Cardiac muscle cell (in vitro differentiated cells and primary cell): ENCODE results near the gene ABCA4. TPM values are rescaled to one million over a fixed set of nuclear protein-coding genes. Genes with fewer than 3 reads are reported as not detected.

Experiments used
- DNase-seq, 2 donors: peaks; one replicate each; pipeline versions ENCODE4 v3.0.0 to v3.0.0-alpha.2; 2010 to 2017; ENCODE audit warnings: low read depth in 1 of 2, low spot score in 1 of 2
- H3K27ac ChIP-seq: fragments of 200-600 bp; sonication (generic); 2 replicates; pipeline ENCODE4 v1.5.1; 2016
- H3K27me3 ChIP-seq: fragments of 200-600 bp; sonication (generic); 2 replicates; pipeline ENCODE4 v1.6.0; 2016; ENCODE audit warnings: control low read depth
- H3K36me3 ChIP-seq: fragments of 200-600 bp; sonication (generic); 2 replicates; pipeline ENCODE4 v1.5.1; 2016; ENCODE audit warnings: control low read depth
- H3K4me1 ChIP-seq: fragments of 200-600 bp; sonication (generic); 2 replicates; pipeline ENCODE4 v1.8.1; 2017; ENCODE audit warnings: low read depth, mild to moderate bottlenecking, mixed run types
- H3K4me3 ChIP-seq: fragments of 200-600 bp; sonication (generic); 2 replicates; pipeline ENCODE4 v1.5.1; 2016; ENCODE audit warnings: mild to moderate bottlenecking
- H3K9me3 ChIP-seq: fragments of 200-600 bp; sonication (generic); 2 replicates; pipeline ENCODE4 v1.5.1; 2017; ENCODE audit warnings: low read depth, mild to moderate bottlenecking, control low read depth
- CTCF ChIP-seq: IDR thresholded peaks from 2 replicates; pipeline ENCODE4 v1.5.1; 2012; ENCODE audit warnings: low read depth, mild to moderate bottlenecking, low read length
- polyA plus RNA-seq: library from polyadenylated mRNA; unstranded; fragments of >200 nt; fragmentation: Nextera tagmentation; extraction: Ambion mirVana; gene quantifications from 2 replicates; pipeline ENCODE4 v1.2.1, GENCODE V29; 2016
- total RNA-seq: library from RNA; depleted of rRNA; stranded (reverse); fragments of >200 nt; gene quantifications from 2 replicates; pipeline ENCODE4 v1.2.3, GENCODE V29; 2016

Gene ABCA4
- total and polyA plus RNA-seq, 2 experiments from 2014 or later = 0.15 TPM; not detected in 1

- Histone ChIP-seq H3K27ac (no peak overlapping the region), H3K4me1 (peaks cover 9% of the 10 kb centered on the region), H3K4me3 (no peak overlapping the region), H3K9me3 (no peaks in the 10 kb centered on the region), H3K36me3 (no peaks in the 10 kb centered on the region), H3K27me3 (no peaks in the 10 kb centered on the region)
- no peak for DNase-seq
- TF ChIP-seq CTCF = no peak
Measured at GRCh38 chr1:94087193-94087592, 33.8 kb downstream of the ABCA4 start.

GRCh38 chr1:94084547-94084946 is 36.4 kb downstream of the ABCA4 start:
- DNase-seq = no peak
- Histone ChIP-seq H3K9me3 (no peaks in the 10 kb centered on the region), H3K27ac (no peak overlapping the region), H3K4me1 (no peaks in the 10 kb centered on the region), H3K27me3 (no peaks in the 10 kb centered on the region), H3K4me3 (no peak overlapping the region), H3K36me3 (no peaks in the 10 kb centered on the region)
- TF ChIP-seq CTCF = no peak

- no peaks in the 10 kb centered on the region for H3K4me1 ChIP-seq
- H3K36me3 ChIP-seq = no peaks in the 10 kb centered on the region
- no peak for DNase-seq
- no peaks in the 10 kb centered on the region for H3K9me3 ChIP-seq
- H3K27me3 ChIP-seq = no peaks in the 10 kb centered on the region
- H3K27ac ChIP-seq = no peak overlapping the region
- no peak overlapping the region for H3K4me3 ChIP-seq
- no peak for TF ChIP-seq CTCF
Measured at GRCh38 chr1:94084085-94084484, 36.9 kb downstream of the ABCA4 start.

- no peak for DNase-seq
- Histone ChIP-seq H3K27ac (no peak overlapping the region), H3K36me3 (no peaks in the 10 kb centered on the region), H3K27me3 (no peaks in the 10 kb centered on the region), H3K9me3 (no peaks in the 10 kb centered on the region), H3K4me1 (no peaks in the 10 kb centered on the region), H3K4me3 (no peak overlapping the region)
- TF ChIP-seq CTCF = no peak
Measured at GRCh38 chr1:94083681-94084080, 37.3 kb downstream of the ABCA4 start.

- Histone ChIP-seq H3K27ac (no peak overlapping the region), H3K9me3 (no peaks in the 10 kb centered on the region), H3K27me3 (no peaks in the 10 kb centered on the region), H3K4me1 (no peaks in the 10 kb centered on the region), H3K36me3 (no peaks in the 10 kb centered on the region), H3K4me3 (no peak overlapping the region)
- no peak for TF ChIP-seq CTCF
- peak in 1 of 2 donors; percentile 68 for DNase-seq
Measured at GRCh38 chr1:94081566-94082344, 39.2 kb downstream of the ABCA4 start.
